GM13976 (cell line): Measurements from ENCODE around the gene CHCHD3.

ENCODE experiments used
- DNase-seq: peaks from one replicate; pipeline ENCODE4 v3.0.0; 2012; ENCODE audit warnings: low spot score
- CTCF ChIP-seq: IDR thresholded peaks from 2 replicates; pipeline ENCODE4 v1.5.1; 2012; ENCODE audit warnings: borderline replicate concordance, mild to moderate bottlenecking; ENCODE audit not compliant: insufficient read depth; ENCODE audit errors: extremely low read depth, missing control alignments, control extremely low read depth
- in situ Hi-C: fragments of 300-500 bp; cut with MboI; formaldehyde crosslinking; loops from one replicate; pipeline ENCODE4 v1.12.0; 2022; ENCODE audit warnings: low sequenced_read_pairs, mixed read lengths, inconsistent platforms; ENCODE audit not compliant: unreplicated experiment

CHCHD3 gene

DNA sequence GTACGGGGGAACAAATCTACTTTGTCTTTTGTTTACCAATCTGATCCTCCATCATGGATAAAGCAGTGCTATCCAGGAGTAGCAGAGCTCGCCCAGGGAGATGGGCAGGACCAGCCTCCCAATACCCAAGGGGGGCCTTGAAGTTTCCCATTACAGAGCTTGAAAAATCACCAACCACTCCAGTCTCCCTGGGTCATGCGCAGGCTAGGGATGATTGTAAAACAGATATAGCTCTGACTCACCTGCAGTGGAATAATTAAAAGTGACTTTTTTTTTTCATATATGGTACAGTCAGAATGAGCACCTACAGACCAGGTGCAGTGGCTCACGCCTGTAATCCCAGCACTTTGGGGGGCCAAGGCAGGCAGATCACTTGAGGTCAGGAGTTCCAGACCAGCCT, 301.1 kb downstream of the CHCHD3 start:
- no peak for DNase-seq
- no peak for TF ChIP-seq CTCF
- in situ Hi-C loops: no loop called here

- DNase-seq: no peak
- TF ChIP-seq CTCF: no peak
- in situ Hi-C loops: no loop called here
Measured at GRCh38 chr7:132779164-132779563, 302.7 kb downstream of the CHCHD3 start.

GRCh38 chr7:132778761-132779160, 303.1 kb downstream of the CHCHD3 start:
- in situ Hi-C loops: no loop called here
- TF ChIP-seq CTCF: no peak
- DNase-seq: no peak

GRCh38 chr7:132777956-132778355, 303.9 kb downstream of the CHCHD3 start:
- DNase-seq: no peak
- in situ Hi-C loops: no loop called here
- TF ChIP-seq CTCF: no peak

- DNase-seq: no peak
- in situ Hi-C loops: no loop called here
- no peak for TF ChIP-seq CTCF
Measured at GRCh38 chr7:132777414-132777813, 304.5 kb downstream of the CHCHD3 start.

GRCh38 chr7:132776048-132776620, 305.8 kb downstream of the CHCHD3 start:
- TF ChIP-seq CTCF: no peak
- in situ Hi-C loops: no loop called here
- no peak for DNase-seq
